Large intestine (tissue), 3 donors: ENCODE data around the gene SORCS2. TPM values are rescaled to one million over a fixed set of nuclear protein-coding genes. Genes with fewer than 3 reads are reported as not detected.

Experiments used
- DNase-seq, 2 donors: peaks; one replicate each; pipeline versions ENCODE4 v3.0.0 to v3.0.0-alpha.2; 2013
- H3K27ac ChIP-seq: one replicate; pipeline ENCODE4 v1.5.1; 2013; ENCODE audit warnings: low read length
- H3K27me3 ChIP-seq: 2 replicates; pipeline ENCODE4 v1.6.1; 2013; ENCODE audit warnings: low read length; ENCODE audit not compliant: control insufficient read depth, insufficient read depth
- H3K36me3 ChIP-seq: 2 replicates; pipeline ENCODE4 v1.6.1; 2013; ENCODE audit warnings: low read length; ENCODE audit not compliant: control insufficient read depth, insufficient read depth
- H3K4me1 ChIP-seq: one replicate; pipeline ENCODE4 v1.6.1; 2013; ENCODE audit warnings: low read length; ENCODE audit not compliant: control insufficient read depth, insufficient read depth
- H3K4me3 ChIP-seq: one replicate; pipeline ENCODE4 v1.5.1; 2013; ENCODE audit warnings: low read length
- H3K9me3 ChIP-seq: one replicate; pipeline ENCODE4 v1.6.1; 2013; ENCODE audit warnings: mild to moderate bottlenecking, low read depth, low read length, moderate library complexity; ENCODE audit not compliant: control insufficient read depth
- WGBS: methylation state at CpG from one replicate; pipeline ENCODE4 v1.1.5; 2013; ENCODE audit warnings: low lambda C conversion rate; ENCODE audit not compliant: insufficient coverage; 5-methylcytosine and 5-hydroxymethylcytosine counted together
- polyA plus RNA-seq: library from polyadenylated mRNA; unstranded; fragments of 120-200 nt; gene quantifications from one replicate; pipeline ENCODE4 v1.2.1, GENCODE V29; 2013

The SORCS2 gene
- polyA plus RNA-seq, 1 donor = 3.6 TPM

- Histone ChIP-seq H3K36me3 (no peaks in the 10 kb centered on the region), H3K4me1 (no peaks in the 10 kb centered on the region), H3K27me3 (no peaks in the 10 kb centered on the region), H3K27ac (no peak overlapping the region), H3K9me3 (no peaks in the 10 kb centered on the region), H3K4me3 (no peak overlapping the region)
- whole genome bisulfite sequencing = no CpG with 5 or more reads among the region's 9 CpGs
- no peak for DNase-seq
These were observed 30.2 kb downstream of the SORCS2 start for GRCh38 chr4:7222521-7222920.

GRCh38 chr4:7223541-7223940, 31.2 kb downstream of the SORCS2 start:
- H3K9me3 ChIP-seq = no peaks in the 10 kb centered on the region
- WGBS = no CpG with 5 or more reads among the region's 5 CpGs
- no peak overlapping the region for H3K4me3 ChIP-seq
- no peaks in the 10 kb centered on the region for H3K36me3 ChIP-seq
- no peaks in the 10 kb centered on the region for H3K27me3 ChIP-seq
- no peaks in the 10 kb centered on the region for H3K4me1 ChIP-seq
- DNase-seq = peak in 1 of 2 donors; percentile 20
- H3K27ac ChIP-seq = no peak overlapping the region

DNA sequence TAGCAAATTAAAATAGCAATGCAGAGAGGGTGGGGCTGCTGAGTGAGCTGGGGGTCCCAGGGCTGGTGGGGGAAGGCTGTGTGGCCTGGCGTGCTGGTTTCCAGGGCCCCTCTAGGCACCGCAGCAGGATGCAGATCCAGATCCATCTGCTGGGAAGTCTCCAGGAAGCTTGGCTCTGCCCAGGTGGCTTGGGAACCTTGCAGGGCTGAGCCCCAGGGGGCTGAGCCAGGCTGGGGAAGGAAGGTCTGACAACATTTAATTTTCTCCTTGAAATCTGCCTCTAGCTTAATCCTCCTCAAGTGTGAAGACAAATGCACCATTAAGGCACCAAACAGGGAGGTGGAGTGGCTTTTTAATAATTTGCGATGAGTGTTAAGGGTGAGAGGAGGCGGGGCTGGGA, 31.7 kb downstream of the SORCS2 start:
- Histone ChIP-seq H3K4me1 (no peaks in the 10 kb centered on the region), H3K27ac (no peak overlapping the region), H3K36me3 (no peaks in the 10 kb centered on the region), H3K4me3 (no peak overlapping the region), H3K27me3 (no peaks in the 10 kb centered on the region), H3K9me3 (no peaks in the 10 kb centered on the region)
- no CpG with 5 or more reads among the region's 4 CpGs for WGBS
- no peak for DNase-seq

GRCh38 chr4:7224878-7225533, 32.7 kb downstream of the SORCS2 start:
- H3K9me3 ChIP-seq = no peaks in the 10 kb centered on the region
- H3K27ac ChIP-seq = no peak overlapping the region
- WGBS = no CpG with 5 or more reads among the region's 11 CpGs
- no peaks in the 10 kb centered on the region for H3K36me3 ChIP-seq
- H3K4me1 ChIP-seq = no peaks in the 10 kb centered on the region
- H3K4me3 ChIP-seq = no peak overlapping the region
- DNase-seq = no peak
- no peaks in the 10 kb centered on the region for H3K27me3 ChIP-seq

DNA sequence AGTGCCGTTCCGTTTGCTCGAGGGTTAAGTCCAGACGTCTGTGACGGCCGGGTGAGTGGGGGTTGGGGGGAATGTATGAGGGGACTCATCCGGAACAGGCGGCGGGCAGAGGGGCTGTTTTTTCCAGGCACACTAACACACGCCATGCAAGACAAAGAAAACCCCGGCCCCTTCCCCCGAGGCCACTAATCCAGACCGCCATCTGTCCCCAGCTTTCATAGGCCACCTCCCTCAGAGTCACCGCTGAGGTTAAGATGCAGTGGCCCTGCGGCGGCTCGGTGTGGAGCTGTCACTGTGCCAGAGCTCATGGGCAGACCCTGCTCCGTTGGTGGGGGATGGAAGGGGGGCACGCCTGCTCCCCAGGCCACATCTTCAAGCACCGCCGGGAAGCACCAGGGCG, 34.1 kb downstream of the SORCS2 start:
- DNase-seq = no peak
- Histone ChIP-seq H3K27ac (no peak overlapping the region), H3K36me3 (no peaks in the 10 kb centered on the region), H3K27me3 (no peaks in the 10 kb centered on the region), H3K4me3 (no peak overlapping the region), H3K4me1 (no peaks in the 10 kb centered on the region), H3K9me3 (no peaks in the 10 kb centered on the region)
- no CpG with 5 or more reads among the region's 22 CpGs for WGBS

GRCh38 chr4:7227008-7227407, 34.7 kb downstream of the SORCS2 start:
- Histone ChIP-seq H3K36me3 (no peaks in the 10 kb centered on the region), H3K9me3 (no peaks in the 10 kb centered on the region), H3K4me3 (no peak overlapping the region), H3K27me3 (no peaks in the 10 kb centered on the region), H3K27ac (no peak overlapping the region), H3K4me1 (no peaks in the 10 kb centered on the region)
- DNase-seq = no peak
- WGBS = no CpG with 5 or more reads among the region's 10 CpGs

DNA sequence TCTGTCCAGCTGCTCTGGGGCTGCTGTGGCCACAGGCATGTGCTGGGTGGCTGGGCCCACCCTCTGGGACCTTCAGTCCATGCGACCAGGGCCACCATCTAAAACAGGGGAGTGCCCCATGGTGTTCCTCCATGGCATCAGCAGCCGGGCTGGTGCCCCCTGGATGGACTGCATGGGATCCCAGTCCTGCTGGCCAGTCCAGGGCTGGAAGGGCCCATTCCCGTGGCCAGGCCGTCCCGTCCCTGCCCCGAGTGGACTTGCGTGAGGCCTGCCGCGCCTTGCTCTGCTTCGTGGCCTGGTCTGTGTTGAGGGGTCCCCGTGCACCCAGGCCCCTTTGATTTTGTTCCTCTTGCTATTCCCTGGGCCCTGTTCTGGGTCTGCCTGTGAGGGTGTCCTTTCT, 36.4 kb downstream of the SORCS2 start:
- Histone ChIP-seq H3K27me3 (no peaks in the 10 kb centered on the region), H3K4me1 (no peaks in the 10 kb centered on the region), H3K27ac (no peak overlapping the region), H3K4me3 (no peak overlapping the region), H3K9me3 (no peaks in the 10 kb centered on the region), H3K36me3 (no peaks in the 10 kb centered on the region)
- DNase-seq = no peak
- WGBS = no CpG with 5 or more reads among the region's 11 CpGs

- Histone ChIP-seq H3K9me3 (no peaks in the 10 kb centered on the region), H3K4me1 (no peaks in the 10 kb centered on the region), H3K27ac (no peak overlapping the region), H3K4me3 (no peak overlapping the region), H3K27me3 (no peaks in the 10 kb centered on the region), H3K36me3 (no peaks in the 10 kb centered on the region)
- no CpG with 5 or more reads among the region's 18 CpGs for WGBS
- DNase-seq = no peak
These were observed 39.8 kb downstream of the SORCS2 start for GRCh38 chr4:7232061-7232650.

DNA sequence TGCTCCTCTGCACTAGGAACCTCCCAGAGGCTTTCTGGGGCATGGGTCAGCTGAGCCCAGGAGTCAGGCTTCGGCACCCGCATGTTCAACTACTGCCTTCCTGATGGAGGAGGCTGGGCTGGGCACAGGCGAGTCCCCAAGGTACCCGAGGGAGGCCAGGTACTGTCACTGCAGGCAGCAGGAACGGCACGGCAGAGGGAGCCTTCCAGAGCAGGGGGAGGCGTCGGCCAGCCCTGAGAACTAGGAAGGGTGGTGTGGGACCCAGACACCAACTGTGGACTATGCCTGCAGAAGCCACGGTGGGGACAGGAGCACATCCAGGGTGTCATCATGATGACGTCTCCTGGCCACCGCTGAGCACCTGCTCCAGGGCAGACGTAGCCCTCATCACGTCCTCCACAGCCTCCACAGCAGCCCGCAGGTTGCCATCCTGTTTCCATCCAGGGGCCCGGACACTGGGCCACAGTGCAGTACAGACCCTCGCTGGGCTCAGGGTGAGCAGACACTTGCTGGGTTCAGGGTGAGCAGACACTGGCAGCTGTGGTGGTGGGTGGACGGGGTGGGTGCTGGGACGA, 40.8 kb downstream of the SORCS2 start:
- whole genome bisulfite sequencing = no CpG with 5 or more reads among the region's 18 CpGs
- DNase-seq = no peak
- Histone ChIP-seq H3K4me1 (no peaks in the 10 kb centered on the region), H3K27me3 (no peaks in the 10 kb centered on the region), H3K27ac (no peak overlapping the region), H3K4me3 (no peak overlapping the region), H3K36me3 (no peaks in the 10 kb centered on the region), H3K9me3 (no peaks in the 10 kb centered on the region)

DNA sequence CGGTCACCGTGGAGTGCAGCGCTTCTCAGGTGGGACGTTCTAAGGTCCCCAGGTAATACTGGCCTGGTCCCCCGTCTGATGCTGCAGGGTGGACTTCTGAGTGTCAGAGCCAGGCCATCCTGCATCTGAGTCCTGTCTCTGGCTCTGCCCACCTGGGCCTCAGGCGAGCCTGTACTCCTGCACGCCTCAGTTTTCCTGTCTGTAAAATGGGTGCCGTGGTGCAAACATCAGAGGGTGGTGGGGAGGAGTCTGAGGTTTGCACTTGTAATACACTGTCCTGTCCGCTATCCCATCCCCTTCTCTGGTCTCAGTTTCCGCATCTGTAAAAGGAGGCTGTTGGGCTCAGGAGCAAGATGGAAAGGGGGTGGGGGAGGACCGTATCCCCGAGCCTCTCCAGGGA, 41.3 kb downstream of the SORCS2 start:
- Histone ChIP-seq H3K36me3 (no peaks in the 10 kb centered on the region), H3K27ac (no peak overlapping the region), H3K4me1 (no peaks in the 10 kb centered on the region), H3K9me3 (peaks cover 4% of the 10 kb centered on the region), H3K27me3 (no peaks in the 10 kb centered on the region), H3K4me3 (no peak overlapping the region)
- WGBS = no CpG with 5 or more reads among the region's 12 CpGs
- DNase-seq = no peak
